ENCODE measurements around the gene PTPN14.

PTPN14 gene

DNA sequence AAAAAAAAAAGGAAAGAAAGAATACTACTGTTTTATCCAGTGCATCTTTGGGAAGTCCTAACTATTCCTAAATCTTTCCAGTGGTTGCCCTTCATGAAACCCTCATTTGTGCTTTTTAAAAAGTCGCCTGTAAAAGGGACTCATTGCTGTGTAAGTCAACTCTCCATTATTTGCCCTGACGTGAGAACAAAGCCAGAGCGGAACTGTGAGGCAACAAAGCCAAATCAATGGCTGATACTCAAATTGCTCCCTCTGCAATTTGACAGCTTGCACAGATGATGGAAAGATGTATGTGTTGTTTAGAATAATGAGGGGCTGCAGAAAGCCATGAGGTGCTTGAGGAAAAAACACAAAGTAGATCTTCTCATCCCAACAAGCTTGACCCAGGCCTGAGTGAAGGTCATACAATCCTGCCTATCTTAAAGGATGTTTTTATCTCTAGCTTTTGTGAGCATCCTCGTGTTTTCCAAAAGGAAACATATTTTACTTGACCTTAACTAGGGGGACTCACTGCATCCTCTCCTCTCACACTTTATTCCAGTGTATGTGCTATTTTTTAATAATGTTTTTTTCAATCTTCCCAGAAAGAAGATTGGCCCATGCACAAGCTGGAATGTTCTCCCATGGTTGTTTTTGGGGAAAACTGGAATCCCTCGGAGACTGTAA is 237.1 kb downstream of the PTPN14 start:
- Histone ChIP-seq H3K4me1 (ENCODE audit: control insufficient read depth, insufficient read depth, low read length) (no peaks in the 10 kb centered on the region), H3K9me3 (ENCODE audit: control insufficient read depth, insufficient read depth, low read depth, low read length) (no peaks in the 10 kb centered on the region), H3K36me3 (ENCODE audit: control insufficient read depth in 2 of 2, insufficient read depth in 1 of 2, low read length in 2 of 2) (peaks cover 0 to 6% of the 10 kb centered on the region in 2 experiments; a peak in 1 of 3 replicates), H3K27ac (ENCODE audit: extremely low read depth, low read depth, low read length) (no peak overlapping the region), H3K4me3 (ENCODE audit: low read depth, low read length) (no peak overlapping the region)
- TF ChIP-seq, protein P1, sequence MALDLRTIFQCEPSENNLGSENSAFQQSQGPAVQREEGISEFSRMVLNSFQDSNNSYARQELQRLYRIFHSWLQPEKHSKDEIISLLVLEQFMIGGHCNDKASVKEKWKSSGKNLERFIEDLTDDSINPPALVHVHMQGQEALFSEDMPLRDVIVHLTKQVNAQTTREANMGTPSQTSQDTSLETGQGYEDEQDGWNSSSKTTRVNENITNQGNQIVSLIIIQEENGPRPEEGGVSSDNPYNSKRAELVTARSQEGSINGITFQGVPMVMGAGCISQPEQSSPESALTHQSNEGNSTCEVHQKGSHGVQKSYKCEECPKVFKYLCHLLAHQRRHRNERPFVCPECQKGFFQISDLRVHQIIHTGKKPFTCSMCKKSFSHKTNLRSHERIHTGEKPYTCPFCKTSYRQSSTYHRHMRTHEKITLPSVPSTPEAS (tag by site-specific recombination; IDR thresholded peaks at IDR 0.05) = no peak
- TF ChIP-seq ZNF266 (tag by site-specific recombination; IDR thresholded peaks at IDR 0.05; ENCODE audit: low read depth) (no peak), ZNF792 (tag by site-specific recombination; IDR thresholded peaks at IDR 0.05) (no peak)
- TF ChIP-seq, protein P2, sequence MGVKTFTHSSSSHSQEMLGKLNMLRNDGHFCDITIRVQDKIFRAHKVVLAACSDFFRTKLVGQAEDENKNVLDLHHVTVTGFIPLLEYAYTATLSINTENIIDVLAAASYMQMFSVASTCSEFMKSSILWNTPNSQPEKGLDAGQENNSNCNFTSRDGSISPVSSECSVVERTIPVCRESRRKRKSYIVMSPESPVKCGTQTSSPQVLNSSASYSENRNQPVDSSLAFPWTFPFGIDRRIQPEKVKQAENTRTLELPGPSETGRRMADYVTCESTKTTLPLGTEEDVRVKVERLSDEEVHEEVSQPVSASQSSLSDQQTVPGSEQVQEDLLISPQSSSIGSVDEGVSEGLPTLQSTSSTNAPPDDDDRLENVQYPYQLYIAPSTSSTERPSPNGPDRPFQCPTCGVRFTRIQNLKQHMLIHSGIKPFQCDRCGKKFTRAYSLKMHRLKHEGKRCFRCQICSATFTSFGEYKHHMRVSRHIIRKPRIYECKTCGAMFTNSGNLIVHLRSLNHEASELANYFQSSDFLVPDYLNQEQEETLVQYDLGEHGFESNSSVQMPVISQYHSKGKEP (tag by site-specific recombination; IDR thresholded peaks at IDR 0.05) = no peak
- ChIA-PET CTCF (interaction anchor here (1.0 to 5.5 kb wide), 3 partner anchors 14 to 39 kb away, joined by 3 to 45 read pairs (median 9); no protein-coding TSS in a partner anchor), POLR2A (interaction anchor here (1.1 kb wide), 1 partner anchor 11 kb away, joined by 3 read pairs; no protein-coding TSS in a partner anchor)

DNA sequence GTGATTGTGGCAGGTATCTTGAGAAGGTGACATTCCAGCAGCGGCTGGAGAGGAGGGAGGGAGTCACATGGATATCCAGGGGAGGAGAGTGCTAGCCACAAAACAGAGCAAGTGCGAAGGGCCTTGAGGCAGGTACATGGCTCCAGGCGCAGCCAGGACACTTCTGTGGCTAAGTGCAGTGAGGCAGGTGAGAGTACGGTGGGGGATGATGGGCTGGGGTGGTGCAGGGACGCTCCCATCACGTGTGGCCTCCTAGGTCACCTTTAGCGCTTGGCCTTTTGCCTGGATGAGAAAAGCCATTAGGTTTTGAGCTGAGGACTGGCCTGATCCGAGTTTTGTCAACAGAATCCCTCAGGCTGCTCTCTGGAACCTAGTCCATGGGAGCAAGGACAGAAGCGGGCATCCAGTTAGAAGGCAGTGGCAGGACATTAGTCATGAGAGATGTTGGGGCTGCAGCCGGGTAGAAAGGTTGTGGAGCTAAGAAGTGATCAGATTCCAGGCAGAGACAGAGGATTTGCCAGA is 238.8 kb downstream of the PTPN14 start:
- CTCF ChIA-PET = interaction anchor here (0.6 to 1.4 kb wide), 3 partner anchors 12 to 868 kb away, joined by 3 read pairs; no protein-coding TSS in a partner anchor
- Histone ChIP-seq H3K36me3 (ENCODE audit: control insufficient read depth in 2 of 2, insufficient read depth in 1 of 2, low read length in 2 of 2) (no peaks in the 10 kb centered on the region), H3K9me3 (ENCODE audit: control insufficient read depth, insufficient read depth, low read depth, low read length) (no peaks in the 10 kb centered on the region), H3K4me3 (ENCODE audit: low read depth, low read length) (no peak overlapping the region), H3K27ac (ENCODE audit: extremely low read depth, low read depth, low read length) (no peak overlapping the region), H3K4me1 (ENCODE audit: control insufficient read depth, insufficient read depth, low read length) (no peaks in the 10 kb centered on the region)
- POLR2A ChIA-PET = no interaction called here
- TF ChIP-seq, protein P3, sequence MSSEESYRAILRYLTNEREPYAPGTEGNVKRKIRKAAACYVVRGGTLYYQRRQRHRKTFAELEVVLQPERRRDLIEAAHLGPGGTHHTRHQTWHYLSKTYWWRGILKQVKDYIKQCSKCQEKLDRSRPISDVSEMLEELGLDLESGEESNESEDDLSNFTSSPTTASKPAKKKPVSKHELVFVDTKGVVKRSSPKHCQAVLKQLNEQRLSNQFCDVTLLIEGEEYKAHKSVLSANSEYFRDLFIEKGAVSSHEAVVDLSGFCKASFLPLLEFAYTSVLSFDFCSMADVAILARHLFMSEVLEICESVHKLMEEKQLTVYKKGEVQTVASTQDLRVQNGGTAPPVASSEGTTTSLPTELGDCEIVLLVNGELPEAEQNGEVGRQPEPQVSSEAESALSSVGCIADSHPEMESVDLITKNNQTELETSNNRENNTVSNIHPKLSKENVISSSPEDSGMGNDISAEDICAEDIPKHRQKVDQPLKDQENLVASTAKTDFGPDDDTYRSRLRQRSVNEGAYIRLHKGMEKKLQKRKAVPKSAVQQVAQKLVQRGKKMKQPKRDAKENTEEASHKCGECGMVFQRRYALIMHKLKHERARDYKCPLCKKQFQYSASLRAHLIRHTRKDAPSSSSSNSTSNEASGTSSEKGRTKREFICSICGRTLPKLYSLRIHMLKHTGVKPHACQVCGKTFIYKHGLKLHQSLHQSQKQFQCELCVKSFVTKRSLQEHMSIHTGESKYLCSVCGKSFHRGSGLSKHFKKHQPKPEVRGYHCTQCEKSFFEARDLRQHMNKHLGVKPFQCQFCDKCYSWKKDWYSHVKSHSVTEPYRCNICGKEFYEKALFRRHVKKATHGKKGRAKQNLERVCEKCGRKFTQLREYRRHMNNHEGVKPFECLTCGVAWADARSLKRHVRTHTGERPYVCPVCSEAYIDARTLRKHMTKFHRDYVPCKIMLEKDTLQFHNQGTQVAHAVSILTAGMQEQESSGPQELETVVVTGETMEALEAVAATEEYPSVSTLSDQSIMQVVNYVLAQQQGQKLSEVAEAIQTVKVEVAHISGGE (tag by site-specific recombination; conservative IDR thresholded peaks at IDR 0.05; ENCODE audit: low read depth) = no peak
- no peak for TF ChIP-seq ZNF747 (tag by site-specific recombination; IDR thresholded peaks at IDR 0.05)
- no peak for TF ChIP-seq ZNF114 (tag by site-specific recombination; IDR thresholded peaks at IDR 0.05)
- TF ChIP-seq ZNF37A (tag by site-specific recombination; IDR thresholded peaks at IDR 0.05) = no peak
- TF ChIP-seq, protein P4, sequence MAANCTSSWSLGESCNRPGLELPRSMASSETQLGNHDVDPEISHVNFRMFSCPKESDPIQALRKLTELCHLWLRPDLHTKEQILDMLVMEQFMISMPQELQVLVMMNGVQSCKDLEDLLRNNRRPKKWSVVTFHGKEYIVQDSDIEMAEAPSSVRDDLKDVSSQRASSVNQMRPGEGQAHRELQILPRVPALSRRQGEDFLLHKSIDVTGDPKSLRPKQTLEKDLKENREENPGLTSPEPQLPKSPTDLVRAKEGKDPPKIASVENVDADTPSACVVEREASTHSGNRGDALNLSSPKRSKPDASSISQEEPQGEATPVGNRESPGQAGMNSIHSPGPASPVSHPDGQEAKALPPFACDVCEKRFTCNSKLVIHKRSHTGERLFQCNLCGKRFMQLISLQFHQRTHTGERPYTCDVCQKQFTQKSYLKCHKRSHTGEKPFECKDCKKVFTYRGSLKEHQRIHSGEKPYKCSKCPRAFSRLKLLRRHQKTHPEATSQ (tag by site-specific recombination; IDR thresholded peaks at IDR 0.05) = no peak
- no peak for TF ChIP-seq KLF8 (tag by site-specific recombination; IDR thresholded peaks at IDR 0.05)
- no peak for TF ChIP-seq SETDB1 (IDR thresholded peaks at IDR 0.05; ENCODE audit: insufficient read length, low read length)
- no peak for TF ChIP-seq ZSCAN23 (tag by site-specific recombination; IDR thresholded peaks at IDR 0.05)
- no peak for TF ChIP-seq ZNF510 (tag by site-specific recombination; IDR thresholded peaks at IDR 0.05; ENCODE audit: insufficient replicate concordance)
- TF ChIP-seq, protein P5, sequence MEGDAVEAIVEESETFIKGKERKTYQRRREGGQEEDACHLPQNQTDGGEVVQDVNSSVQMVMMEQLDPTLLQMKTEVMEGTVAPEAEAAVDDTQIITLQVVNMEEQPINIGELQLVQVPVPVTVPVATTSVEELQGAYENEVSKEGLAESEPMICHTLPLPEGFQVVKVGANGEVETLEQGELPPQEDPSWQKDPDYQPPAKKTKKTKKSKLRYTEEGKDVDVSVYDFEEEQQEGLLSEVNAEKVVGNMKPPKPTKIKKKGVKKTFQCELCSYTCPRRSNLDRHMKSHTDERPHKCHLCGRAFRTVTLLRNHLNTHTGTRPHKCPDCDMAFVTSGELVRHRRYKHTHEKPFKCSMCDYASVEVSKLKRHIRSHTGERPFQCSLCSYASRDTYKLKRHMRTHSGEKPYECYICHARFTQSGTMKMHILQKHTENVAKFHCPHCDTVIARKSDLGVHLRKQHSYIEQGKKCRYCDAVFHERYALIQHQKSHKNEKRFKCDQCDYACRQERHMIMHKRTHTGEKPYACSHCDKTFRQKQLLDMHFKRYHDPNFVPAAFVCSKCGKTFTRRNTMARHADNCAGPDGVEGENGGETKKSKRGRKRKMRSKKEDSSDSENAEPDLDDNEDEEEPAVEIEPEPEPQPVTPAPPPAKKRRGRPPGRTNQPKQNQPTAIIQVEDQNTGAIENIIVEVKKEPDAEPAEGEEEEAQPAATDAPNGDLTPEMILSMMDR (tag by site-specific recombination; IDR thresholded peaks at IDR 0.05) = no peak
- TF ChIP-seq ZFP3 (tag by site-specific recombination; IDR thresholded peaks at IDR 0.05; ENCODE audit: low read depth) = no peak

Data from HEK293 (cell line).